Left renal cortex interstitium (tissue), 4 donors: ENCODE data around the gene CRACR2A. TPM values are rescaled to one million over a fixed set of nuclear protein-coding genes. Genes with fewer than 3 reads are reported as not detected.

Experiments
- DNase-seq, 4 donors: peaks; one replicate each; pipeline ENCODE4 v3.0.0-alpha.2; 2013; ENCODE audit warnings: low read depth in 4 of 4, low spot score in 2 of 4, missing footprints in 1 of 4
- polyA plus RNA-seq, 4 donors: library from polyadenylated mRNA; unstranded; fragments of 120-200 nt; gene quantifications; one replicate each; pipeline ENCODE4 v1.2.1, GENCODE V29; 2013; ENCODE audit not compliant: insufficient read length in 4 of 4

Gene CRACR2A
- polyA plus RNA-seq, 4 donors, result 1.4 to 1.8 (median 1.5) TPM

- DNase-seq, result no peak
These were observed 150.4 kb downstream of the CRACR2A start for GRCh38 chr12:3602488-3602887.

GRCh38 chr12:3601461-3602150 lies 151.3 kb downstream of the CRACR2A start:
- DNase-seq, result no peak

- no peak for DNase-seq
These were observed 152.0 kb downstream of the CRACR2A start for GRCh38 chr12:3600951-3601350.

- DNase-seq, result no peak
These were observed 152.7 kb downstream of the CRACR2A start for GRCh38 chr12:3600039-3600720.

GRCh38 chr12:3598896-3599860 lies 153.7 kb downstream of the CRACR2A start:
- DNase-seq, result no peak

GRCh38 chr12:3597526-3598210 lies 155.2 kb downstream of the CRACR2A start:
- DNase-seq, result no peak

GRCh38 chr12:3596703-3597415 lies 156.1 kb downstream of the CRACR2A start:
- DNase-seq, result no peak

GRCh38 chr12:3595721-3596120 lies 157.2 kb downstream of the CRACR2A start:
- no peak for DNase-seq

- no peak for DNase-seq
These were observed 157.9 kb downstream of the CRACR2A start for GRCh38 chr12:3594966-3595365.

GRCh38 chr12:3593906-3594483 lies 158.9 kb downstream of the CRACR2A start:
- DNase-seq, result no peak

- no peak for DNase-seq
These were observed 159.9 kb downstream of the CRACR2A start for GRCh38 chr12:3592856-3593625.

GRCh38 chr12:3589745-3590144 lies 163.2 kb downstream of the CRACR2A start:
- no peak for DNase-seq

- no peak for DNase-seq
These were observed 165.4 kb downstream of the CRACR2A start for GRCh38 chr12:3587402-3588013.

- no peak for DNase-seq
These were observed 169.1 kb downstream of the CRACR2A start for GRCh38 chr12:3583656-3584334.

GRCh38 chr12:3580094-3580749 lies 172.7 kb downstream of the CRACR2A start:
- DNase-seq, result no peak

GRCh38 chr12:3579446-3580093 lies 173.3 kb downstream of the CRACR2A start:
- DNase-seq, result no peak

- DNase-seq, result no peak
These were observed 174.4 kb downstream of the CRACR2A start for GRCh38 chr12:3578557-3578956.
